ENCODE data around the gene CIB1. TPM values are rescaled to one million over a fixed set of nuclear protein-coding genes. Genes with fewer than 3 reads are reported as not detected.

The CIB1 gene
- total RNA-seq, 1 donor from 2014 or later: 33.8 TPM

GRCh38 chr15:90223441-90224165, 10.1 kb downstream of the CIB1 start:
- Mint-ChIP-seq H3K36me3 (ENCODE audit: unreplicated experiment) (peaks cover 17% of the 10 kb centered on the region), H3K27ac (ENCODE audit: unreplicated experiment) (no peak overlapping the region), H3K27me3 (ENCODE audit: unreplicated experiment) (no peaks in the 10 kb centered on the region), H3K9me3 (ENCODE audit: unreplicated experiment) (no peaks in the 10 kb centered on the region), H3K4me3 (ENCODE audit: unreplicated experiment) (no peak overlapping the region), H3K4me1 (ENCODE audit: unreplicated experiment) (peaks cover 10% of the 10 kb centered on the region)
- TF ChIP-seq, protein P1, sequence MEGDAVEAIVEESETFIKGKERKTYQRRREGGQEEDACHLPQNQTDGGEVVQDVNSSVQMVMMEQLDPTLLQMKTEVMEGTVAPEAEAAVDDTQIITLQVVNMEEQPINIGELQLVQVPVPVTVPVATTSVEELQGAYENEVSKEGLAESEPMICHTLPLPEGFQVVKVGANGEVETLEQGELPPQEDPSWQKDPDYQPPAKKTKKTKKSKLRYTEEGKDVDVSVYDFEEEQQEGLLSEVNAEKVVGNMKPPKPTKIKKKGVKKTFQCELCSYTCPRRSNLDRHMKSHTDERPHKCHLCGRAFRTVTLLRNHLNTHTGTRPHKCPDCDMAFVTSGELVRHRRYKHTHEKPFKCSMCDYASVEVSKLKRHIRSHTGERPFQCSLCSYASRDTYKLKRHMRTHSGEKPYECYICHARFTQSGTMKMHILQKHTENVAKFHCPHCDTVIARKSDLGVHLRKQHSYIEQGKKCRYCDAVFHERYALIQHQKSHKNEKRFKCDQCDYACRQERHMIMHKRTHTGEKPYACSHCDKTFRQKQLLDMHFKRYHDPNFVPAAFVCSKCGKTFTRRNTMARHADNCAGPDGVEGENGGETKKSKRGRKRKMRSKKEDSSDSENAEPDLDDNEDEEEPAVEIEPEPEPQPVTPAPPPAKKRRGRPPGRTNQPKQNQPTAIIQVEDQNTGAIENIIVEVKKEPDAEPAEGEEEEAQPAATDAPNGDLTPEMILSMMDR (IDR thresholded peaks at IDR 0.05): no peak
- no peak for DNase-seq (ENCODE audit: extremely low spot score, unreplicated experiment)

DNA sequence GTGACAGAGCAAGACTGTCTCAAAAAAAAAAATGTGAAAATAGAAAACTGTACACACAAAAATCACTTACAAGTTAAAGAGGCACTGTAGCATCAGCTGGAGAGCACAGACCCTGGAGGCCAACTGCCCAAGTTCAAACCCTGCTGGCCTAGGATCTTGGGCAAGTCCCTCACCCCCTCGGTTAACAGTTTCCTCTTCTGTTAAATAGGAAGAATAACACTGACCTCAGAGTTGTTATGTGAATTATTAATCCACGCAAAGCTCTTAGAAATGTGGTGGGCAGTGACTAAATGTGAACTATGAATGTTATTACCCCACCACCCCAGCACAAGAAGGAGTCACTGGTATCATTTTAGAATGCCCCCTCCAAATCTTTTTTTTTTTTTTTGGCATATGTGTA, 11.2 kb downstream of the CIB1 start:
- Mint-ChIP-seq H3K27ac (ENCODE audit: unreplicated experiment) (no peak overlapping the region), H3K4me1 (ENCODE audit: unreplicated experiment) (peaks cover 10% of the 10 kb centered on the region), H3K27me3 (ENCODE audit: unreplicated experiment) (no peaks in the 10 kb centered on the region), H3K9me3 (ENCODE audit: unreplicated experiment) (no peaks in the 10 kb centered on the region), H3K4me3 (ENCODE audit: unreplicated experiment) (no peak overlapping the region), H3K36me3 (ENCODE audit: unreplicated experiment) (peaks cover 17% of the 10 kb centered on the region)
- DNase-seq (ENCODE audit: extremely low spot score, unreplicated experiment): no peak
- TF ChIP-seq, protein P1 (IDR thresholded peaks at IDR 0.05): no peak

GRCh38 chr15:90221246-90221900, 12.4 kb downstream of the CIB1 start:
- DNase-seq (ENCODE audit: extremely low spot score, unreplicated experiment): peak; percentile 90
- Mint-ChIP-seq H3K36me3 (ENCODE audit: unreplicated experiment) (peaks cover 14% of the 10 kb centered on the region), H3K27me3 (ENCODE audit: unreplicated experiment) (no peaks in the 10 kb centered on the region), H3K27ac (ENCODE audit: unreplicated experiment) (no peak overlapping the region), H3K4me1 (ENCODE audit: unreplicated experiment) (peaks cover 10% of the 10 kb centered on the region), H3K4me3 (ENCODE audit: unreplicated experiment) (no peak overlapping the region), H3K9me3 (ENCODE audit: unreplicated experiment) (no peaks in the 10 kb centered on the region)
- TF ChIP-seq, protein P1 (IDR thresholded peaks at IDR 0.05): peak; percentile 81

DNA sequence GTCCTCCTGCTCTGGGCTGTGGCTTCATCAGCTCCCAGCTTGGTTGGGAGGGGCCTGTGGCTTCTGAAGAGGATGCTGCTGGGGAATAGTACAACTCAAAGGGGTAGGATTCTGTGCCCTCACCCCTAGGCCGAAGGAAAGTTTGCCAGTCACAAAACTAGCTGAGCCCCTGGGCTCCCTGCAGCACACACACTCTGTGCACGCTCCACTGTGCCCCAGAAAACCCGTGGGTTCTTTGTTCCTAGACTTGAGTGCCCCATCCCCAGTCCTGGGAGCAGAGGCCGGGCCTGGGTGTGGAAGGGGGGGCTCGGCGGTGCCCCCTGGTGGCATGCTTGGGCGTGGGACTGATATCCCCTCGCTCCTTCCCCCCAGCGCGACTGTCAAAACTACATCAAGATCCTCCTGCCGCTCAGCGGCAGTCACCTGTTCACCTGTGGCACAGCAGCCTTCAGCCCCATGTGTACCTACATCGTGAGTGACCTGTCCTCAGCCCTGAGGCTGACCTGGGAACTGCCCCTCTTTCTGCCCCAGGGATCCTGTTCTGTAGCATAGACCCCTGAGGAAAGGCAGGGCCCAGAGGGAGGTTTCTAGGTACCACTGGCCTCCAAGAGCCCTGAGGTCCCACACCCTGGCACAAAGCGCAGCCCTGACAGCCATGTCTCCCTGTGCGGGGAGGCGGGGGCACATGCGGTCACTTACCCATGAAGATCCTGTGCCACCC, 14.2 kb downstream of the CIB1 start:
- no peak for DNase-seq (ENCODE audit: extremely low spot score, unreplicated experiment)
- peaks cover 14% of the 10 kb centered on the region for H3K4me1 Mint-ChIP-seq (ENCODE audit: unreplicated experiment)
- peaks cover 11% of the 10 kb centered on the region for H3K36me3 Mint-ChIP-seq (ENCODE audit: unreplicated experiment)
- no peak overlapping the region for H3K4me3 Mint-ChIP-seq (ENCODE audit: unreplicated experiment)
- TF ChIP-seq, protein P1 (IDR thresholded peaks at IDR 0.05): peak; percentile 76
- no peaks in the 10 kb centered on the region for H3K27me3 Mint-ChIP-seq (ENCODE audit: unreplicated experiment)
- H3K9me3 Mint-ChIP-seq (ENCODE audit: unreplicated experiment): no peaks in the 10 kb centered on the region
- no peak overlapping the region for H3K27ac Mint-ChIP-seq (ENCODE audit: unreplicated experiment)

Measured in osteocyte (in vitro differentiated cells).